Fibroblast of lung (primary cell): ENCODE data around the gene CCDC92B. TPM values are rescaled to one million over a fixed set of nuclear protein-coding genes. Genes with fewer than 3 reads are reported as not detected.
A peak's percentile ranks its signal among the peaks of the same experiment; 100 is the strongest.

ENCODE experiments used
- DNase-seq, 2 donors: peaks; one replicate each; pipeline versions ENCODE4 v3.0.0 to v3.0.0-alpha.2; 2010; ENCODE audit warnings: low read depth in 2 of 2
- H2AFZ ChIP-seq: 2 replicates; pipeline ENCODE4 v1.5.1; 2012; ENCODE audit warnings: low read length, control low read depth, inconsistent platforms
- H3K27ac ChIP-seq: 2 replicates; pipeline ENCODE4 v1.5.1; 2011; ENCODE audit warnings: low read length, control low read depth; ENCODE audit not compliant: insufficient read depth
- H3K27me3 ChIP-seq: 2 replicates; pipeline ENCODE4 v1.5.1; 2011; ENCODE audit warnings: mild to moderate bottlenecking, low read length; ENCODE audit not compliant: control insufficient read depth, insufficient read depth
- H3K36me3 ChIP-seq: 2 replicates; pipeline ENCODE4 v1.5.1; 2011; ENCODE audit warnings: low read length; ENCODE audit not compliant: control insufficient read depth, insufficient read depth
- H3K4me1 ChIP-seq: 2 replicates; pipeline ENCODE4 v1.5.1; 2011; ENCODE audit warnings: low read length; ENCODE audit not compliant: control insufficient read depth, insufficient read depth; ENCODE audit errors: extremely low read depth
- H3K4me2 ChIP-seq: 2 replicates; pipeline ENCODE4 v1.5.1; 2011; ENCODE audit warnings: low read length, control low read depth; ENCODE audit not compliant: insufficient read depth; ENCODE audit errors: extremely low read depth
- H3K4me3 ChIP-seq, 4 experiments: fragments of 200-600 bp in 1 of 4; sonication (generic) in 1 of 4; replicated peaks in 1 of 4; 2 replicates each; pipeline ENCODE4 v1.5.1; 2011 to 2016; ENCODE audit warnings: low read length in 4 of 4, low read depth in 3 of 4, mild to moderate bottlenecking in 3 of 4, control low read depth in 2 of 4, inconsistent platforms in 1 of 4, mixed read lengths in 1 of 4; ENCODE audit not compliant: insufficient read depth in 1 of 4; ENCODE audit errors: control extremely low read depth in 1 of 4
- H3K79me2 ChIP-seq: 2 replicates; pipeline ENCODE4 v1.5.1; 2012; ENCODE audit warnings: mild to moderate bottlenecking, low read length, inconsistent platforms; ENCODE audit not compliant: control insufficient read depth, insufficient read depth
- H3K9ac ChIP-seq: 2 replicates; pipeline ENCODE4 v1.5.1; 2011; ENCODE audit warnings: mild to moderate bottlenecking, low read length, control low read depth; ENCODE audit not compliant: insufficient read depth
- H3K9me3 ChIP-seq: 2 replicates; pipeline ENCODE4 v1.5.1; 2012; ENCODE audit warnings: low read depth, low read length; ENCODE audit not compliant: control insufficient read depth, insufficient read depth
- H4K20me1 ChIP-seq: 2 replicates; pipeline ENCODE4 v1.5.1; 2011; ENCODE audit warnings: low read length; ENCODE audit not compliant: control insufficient read depth, insufficient read depth; ENCODE audit errors: extremely low read depth
- CTCF ChIP-seq, 2 donors: IDR thresholded peaks in 1 of 2; conservative IDR thresholded peaks in 1 of 2; 1 replicate in 1 of 2; 2 replicates in 1 of 2; pipeline ENCODE4 v1.5.1; 2011 to 2012; ENCODE audit warnings: low read length in 2 of 2, control low read depth in 1 of 2, inconsistent platforms in 1 of 2, low read depth in 1 of 2, mild to moderate bottlenecking in 1 of 2
- EZH2 ChIP-seq: IDR thresholded peaks from 2 replicates; pipeline ENCODE4 v1.5.1; 2012; ENCODE audit warnings: low read length, control low read depth, mild to moderate bottlenecking; ENCODE audit errors: missing control alignments
- polyA plus RNA-seq, 2 donors: library from polyadenylated mRNA; depleted of rRNA in 1 of 2; stranded (reverse) in 1 of 2; unstranded in 1 of 2; fragments of >200 nt; gene quantifications; 2 replicates each; pipeline ENCODE4 v1.2.1, GENCODE V29; 2011 to 2012; ENCODE audit warnings: missing spikeins in 1 of 2
- total RNA-seq: library from RNA; depleted of rRNA; stranded (reverse); fragments of >200 nt; gene quantifications from 2 replicates; pipeline ENCODE4 v1.2.1, GENCODE V29; 2014

The CCDC92B gene
- total and polyA plus RNA-seq, 2 donors (not counting 1 experiment from before 2014, with no cell fraction given): not detected

DNA sequence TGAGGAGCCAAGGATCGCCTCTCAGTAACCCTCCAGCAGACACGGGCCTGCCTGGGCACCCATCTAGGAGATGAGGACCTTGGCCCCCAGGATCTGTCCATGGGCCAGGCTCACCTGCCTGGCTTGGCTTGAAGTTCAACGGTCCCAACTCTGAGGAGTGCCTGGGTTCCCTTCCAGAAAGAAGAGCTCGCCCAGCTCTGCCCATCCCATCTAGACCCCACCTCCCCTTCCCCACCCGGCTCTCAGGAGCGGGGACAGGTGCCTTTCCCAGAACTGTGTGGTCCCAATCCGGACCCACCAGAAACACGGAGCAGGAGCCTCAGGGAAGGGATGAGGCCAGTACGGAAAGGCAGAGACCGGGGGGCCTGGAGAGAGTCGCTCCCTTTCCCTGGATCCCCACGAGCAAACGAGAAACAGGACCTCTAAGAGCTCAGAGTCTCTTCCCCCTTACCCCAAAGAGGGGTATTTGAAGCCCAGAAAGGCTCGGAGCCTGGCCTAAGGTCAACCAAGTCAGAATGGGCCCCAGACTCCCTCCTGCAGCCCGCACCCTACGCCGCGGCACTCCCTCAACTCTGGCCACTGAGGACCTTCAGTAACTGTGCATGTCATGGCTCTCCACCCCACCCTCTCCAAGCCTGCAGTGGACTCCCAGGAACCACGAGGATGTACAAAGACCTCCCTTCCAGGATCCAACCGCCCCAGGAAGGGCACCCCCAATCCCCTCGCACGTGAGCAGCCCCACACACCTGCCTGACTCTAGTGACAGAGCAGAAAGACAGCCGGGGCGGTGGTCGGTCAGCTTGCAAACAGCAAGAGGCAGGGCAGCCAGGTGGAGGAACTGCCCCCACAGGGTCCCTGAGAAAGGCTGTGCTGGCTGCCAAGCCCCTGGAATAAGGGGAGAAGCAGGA is 43.3 kb downstream of the CCDC92B start:
- Histone ChIP-seq H3K36me3 (peaks cover 8% of the 10 kb centered on the region), H3K4me1 (peaks cover 19% of the 10 kb centered on the region), H3K27me3 (no peaks in the 10 kb centered on the region), H3K4me3 (no peak overlapping the region), H3K27ac (no peak overlapping the region), H2AFZ (no peak overlapping the region), H4K20me1 (peaks cover 3% of the 10 kb centered on the region), H3K9me3 (no peaks in the 10 kb centered on the region), H3K4me2 (no peak overlapping the region), H3K9ac (no peak overlapping the region), H3K79me2 (peaks cover 72% of the 10 kb centered on the region)
- DNase-seq: no peak
- no peak for TF ChIP-seq EZH2
- TF ChIP-seq CTCF (conservative IDR thresholded peaks at IDR 0.05 in 1 of 2, IDR thresholded peaks at IDR 0.05 in 1 of 2; ENCODE audit: low read depth in 1 of 2, low read length in 2 of 2): no peak

GRCh38 chr17:2705263-2705662 is 44.2 kb downstream of the CCDC92B start:
- peaks cover 3% of the 10 kb centered on the region for H4K20me1 ChIP-seq
- DNase-seq: peak; percentile 70 to 71
- H3K9ac ChIP-seq: no peak overlapping the region
- peaks cover 12% of the 10 kb centered on the region for H3K36me3 ChIP-seq
- peaks cover 16% of the 10 kb centered on the region for H3K4me1 ChIP-seq
- H3K4me3 ChIP-seq: no peak overlapping the region
- H3K27ac ChIP-seq: no peak overlapping the region
- peaks cover 63% of the 10 kb centered on the region for H3K79me2 ChIP-seq
- no peak for TF ChIP-seq CTCF (conservative IDR thresholded peaks at IDR 0.05 in 1 of 2, IDR thresholded peaks at IDR 0.05 in 1 of 2; ENCODE audit: low read depth in 1 of 2, low read length in 2 of 2)
- TF ChIP-seq EZH2: no peak
- H3K27me3 ChIP-seq: no peaks in the 10 kb centered on the region
- H3K9me3 ChIP-seq: no peaks in the 10 kb centered on the region
- H3K4me2 ChIP-seq: peak overlapping the region; percentile 51
- no peak overlapping the region for H2AFZ ChIP-seq

DNA sequence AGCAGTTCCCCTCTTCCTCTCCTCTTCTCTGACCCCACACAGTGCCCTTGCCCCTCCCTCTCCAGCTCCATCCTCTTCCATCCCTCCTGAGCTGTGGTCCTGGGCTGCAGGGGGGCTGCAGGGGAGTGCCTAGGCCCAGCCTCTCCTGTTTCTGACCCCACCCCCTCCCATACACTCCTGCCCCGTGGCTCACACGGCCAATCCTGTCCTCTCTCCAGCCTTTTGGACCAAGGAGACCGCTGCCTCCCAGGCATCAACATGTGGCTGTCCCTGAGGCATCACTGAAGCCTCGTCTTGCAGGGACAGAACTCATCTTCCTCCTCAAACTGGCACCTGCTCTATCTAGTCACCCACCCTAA is 44.6 kb downstream of the CCDC92B start:
- H3K9ac ChIP-seq: no peak overlapping the region
- H3K27me3 ChIP-seq: no peaks in the 10 kb centered on the region
- H3K4me2 ChIP-seq: no peak overlapping the region
- H3K4me1 ChIP-seq: peaks cover 12% of the 10 kb centered on the region
- peaks cover 60% of the 10 kb centered on the region for H3K79me2 ChIP-seq
- H3K4me3 ChIP-seq: no peak overlapping the region
- H3K36me3 ChIP-seq: peaks cover 13% of the 10 kb centered on the region
- H4K20me1 ChIP-seq: peaks cover 3% of the 10 kb centered on the region
- TF ChIP-seq CTCF (conservative IDR thresholded peaks at IDR 0.05 in 1 of 2, IDR thresholded peaks at IDR 0.05 in 1 of 2; ENCODE audit: low read depth in 1 of 2, low read length in 2 of 2) (no peak), EZH2 (no peak)
- DNase-seq: no peak
- H2AFZ ChIP-seq: no peak overlapping the region
- no peaks in the 10 kb centered on the region for H3K9me3 ChIP-seq
- H3K27ac ChIP-seq: no peak overlapping the region
